ENCODE data around the gene ZNF618. TPM values are rescaled to one million over a fixed set of nuclear protein-coding genes. Genes with fewer than 3 reads are reported as not detected.

Gene ZNF618
- total RNA-seq, 1 experiment from 2014 or later = 29.4 TPM

DNA sequence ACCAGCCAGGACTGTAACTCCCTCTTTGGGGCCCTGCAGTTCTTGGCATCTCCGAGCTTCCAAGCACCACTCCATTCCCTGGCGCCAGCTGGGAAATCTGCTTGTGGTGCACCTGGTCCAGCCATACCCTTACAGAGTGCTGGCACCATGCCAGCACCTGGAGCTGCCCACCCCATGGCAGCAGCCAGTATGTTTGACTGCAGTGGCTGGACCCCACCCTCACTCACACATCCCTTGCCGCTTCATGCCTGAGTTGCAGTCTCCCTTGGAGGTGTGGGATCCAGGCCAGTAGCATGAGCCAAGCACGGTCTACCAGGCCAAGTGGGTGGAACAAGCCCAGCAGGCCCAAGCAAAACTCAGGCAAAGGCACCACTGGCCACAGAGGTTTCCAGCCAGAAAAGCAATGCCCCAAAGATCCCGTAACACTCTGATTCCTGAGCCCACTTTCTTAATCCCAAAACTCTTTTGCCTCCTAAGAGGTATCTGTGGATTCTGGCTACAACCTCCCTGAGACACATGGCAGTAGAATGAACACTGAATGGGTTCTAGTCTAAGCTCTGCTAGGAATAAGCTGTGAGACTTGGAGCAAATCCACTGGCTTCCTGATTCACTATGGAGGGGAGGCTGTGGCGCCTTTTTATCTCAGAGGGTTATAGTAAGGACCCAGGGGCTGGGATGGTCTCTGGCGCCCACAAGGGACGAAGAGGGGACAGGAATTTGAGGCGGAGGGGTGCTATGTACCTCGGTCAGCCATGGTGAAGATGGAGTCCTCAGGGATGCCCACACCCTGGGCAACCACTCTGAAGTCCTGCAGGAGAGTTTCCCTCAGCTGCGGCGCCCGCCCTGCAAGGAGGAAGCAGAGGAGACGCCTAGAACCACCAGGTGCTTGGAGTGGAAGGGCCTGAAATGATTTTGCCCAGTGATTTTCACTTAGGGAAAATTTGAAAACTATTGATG lies 196.4 kb downstream of the ZNF618 start:
- intact Hi-C loops (cut with micrococcal nuclease; ENCODE audit: unreplicated experiment) = loop anchor here (5.0 kb wide), 1 partner anchor 335 kb away; no protein-coding TSS in a partner anchor
- H3K9me3 ChIP-seq (ENCODE audit: low read depth, low read length, poor library complexity, severe bottlenecking) = no peaks in the 10 kb centered on the region
- ChIA-PET CTCF (no interaction called here), POLR2A (ENCODE audit: low non-redundant PET) (no interaction called here)
- BruUV-seq (replicated peaks) = no TSS peak
- H3K27me3 ChIP-seq (replicated peaks; ENCODE audit: insufficient read depth, low read depth, low read length, poor library complexity) = peaks cover 8% of the 10 kb centered on the region
- no peak overlapping the region for H3K27ac ChIP-seq (ENCODE audit: low read depth, low read length, poor library complexity, severe bottlenecking)
- DNase-seq (ENCODE audit: low spot score) = peak; percentile 23
- no peak overlapping the region for H3K4me3 ChIP-seq (ENCODE audit: low read depth, low read length, poor library complexity, severe bottlenecking)
- H3K36me3 ChIP-seq (ENCODE audit: insufficient read depth, low read length, poor library complexity, severe bottlenecking) = no peaks in the 10 kb centered on the region
- H3K4me1 ChIP-seq (ENCODE audit: insufficient read depth, low read length, poor library complexity, severe bottlenecking) = no peaks in the 10 kb centered on the region
- TF ChIP-seq, protein P1, sequence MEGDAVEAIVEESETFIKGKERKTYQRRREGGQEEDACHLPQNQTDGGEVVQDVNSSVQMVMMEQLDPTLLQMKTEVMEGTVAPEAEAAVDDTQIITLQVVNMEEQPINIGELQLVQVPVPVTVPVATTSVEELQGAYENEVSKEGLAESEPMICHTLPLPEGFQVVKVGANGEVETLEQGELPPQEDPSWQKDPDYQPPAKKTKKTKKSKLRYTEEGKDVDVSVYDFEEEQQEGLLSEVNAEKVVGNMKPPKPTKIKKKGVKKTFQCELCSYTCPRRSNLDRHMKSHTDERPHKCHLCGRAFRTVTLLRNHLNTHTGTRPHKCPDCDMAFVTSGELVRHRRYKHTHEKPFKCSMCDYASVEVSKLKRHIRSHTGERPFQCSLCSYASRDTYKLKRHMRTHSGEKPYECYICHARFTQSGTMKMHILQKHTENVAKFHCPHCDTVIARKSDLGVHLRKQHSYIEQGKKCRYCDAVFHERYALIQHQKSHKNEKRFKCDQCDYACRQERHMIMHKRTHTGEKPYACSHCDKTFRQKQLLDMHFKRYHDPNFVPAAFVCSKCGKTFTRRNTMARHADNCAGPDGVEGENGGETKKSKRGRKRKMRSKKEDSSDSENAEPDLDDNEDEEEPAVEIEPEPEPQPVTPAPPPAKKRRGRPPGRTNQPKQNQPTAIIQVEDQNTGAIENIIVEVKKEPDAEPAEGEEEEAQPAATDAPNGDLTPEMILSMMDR (conservative IDR thresholded peaks at IDR 0.05; ENCODE audit: low read depth, low read length) = peak; percentile 39
- no peak for TF ChIP-seq EZH2 (IDR thresholded peaks at IDR 0.05; ENCODE audit: borderline replicate concordance, low read depth, low read length, poor library complexity, severe bottlenecking)

DNA sequence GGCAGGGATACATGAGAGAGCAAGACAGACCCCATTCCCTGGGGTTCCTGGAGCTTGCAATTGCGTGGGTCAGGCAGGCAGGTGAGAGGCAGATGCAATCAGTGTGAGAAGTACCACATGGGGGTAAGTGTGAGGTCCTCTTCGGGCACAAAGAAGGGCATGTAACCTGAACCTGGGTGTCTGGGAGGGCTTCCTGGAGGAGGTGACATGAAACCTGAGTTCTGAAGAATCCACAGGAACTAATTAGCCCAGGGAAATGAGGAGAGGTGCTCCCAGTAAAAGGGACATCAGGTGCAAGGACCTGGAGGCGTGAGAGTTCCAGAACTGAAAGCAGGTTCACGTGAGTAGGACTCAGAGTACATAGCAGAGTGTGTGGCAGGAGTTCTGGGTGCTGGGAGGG lies 199.5 kb downstream of the ZNF618 start:
- ChIA-PET POLR2A (ENCODE audit: low non-redundant PET) (no interaction called here), CTCF (no interaction called here)
- Histone ChIP-seq H3K27me3 (replicated peaks; ENCODE audit: insufficient read depth, low read depth, low read length, poor library complexity) (peaks cover 8% of the 10 kb centered on the region), H3K27ac (ENCODE audit: low read depth, low read length, poor library complexity, severe bottlenecking) (no peak overlapping the region), H3K4me1 (ENCODE audit: insufficient read depth, low read length, poor library complexity, severe bottlenecking) (no peaks in the 10 kb centered on the region), H3K36me3 (ENCODE audit: insufficient read depth, low read length, poor library complexity, severe bottlenecking) (no peaks in the 10 kb centered on the region), H3K9me3 (ENCODE audit: low read depth, low read length, poor library complexity, severe bottlenecking) (no peaks in the 10 kb centered on the region), H3K4me3 (ENCODE audit: low read depth, low read length, poor library complexity, severe bottlenecking) (no peak overlapping the region)
- intact Hi-C loops (cut with micrococcal nuclease; ENCODE audit: unreplicated experiment) = loop anchor here (2.0 kb wide), 1 partner anchor 49 kb away; no protein-coding TSS in a partner anchor
- no TSS peak for BruUV-seq (replicated peaks)
- DNase-seq (ENCODE audit: low spot score) = no peak
- TF ChIP-seq, protein P1 (conservative IDR thresholded peaks at IDR 0.05; ENCODE audit: low read depth, low read length) = no peak
- TF ChIP-seq EZH2 (IDR thresholded peaks at IDR 0.05; ENCODE audit: borderline replicate concordance, low read depth, low read length, poor library complexity, severe bottlenecking) = no peak

DNA sequence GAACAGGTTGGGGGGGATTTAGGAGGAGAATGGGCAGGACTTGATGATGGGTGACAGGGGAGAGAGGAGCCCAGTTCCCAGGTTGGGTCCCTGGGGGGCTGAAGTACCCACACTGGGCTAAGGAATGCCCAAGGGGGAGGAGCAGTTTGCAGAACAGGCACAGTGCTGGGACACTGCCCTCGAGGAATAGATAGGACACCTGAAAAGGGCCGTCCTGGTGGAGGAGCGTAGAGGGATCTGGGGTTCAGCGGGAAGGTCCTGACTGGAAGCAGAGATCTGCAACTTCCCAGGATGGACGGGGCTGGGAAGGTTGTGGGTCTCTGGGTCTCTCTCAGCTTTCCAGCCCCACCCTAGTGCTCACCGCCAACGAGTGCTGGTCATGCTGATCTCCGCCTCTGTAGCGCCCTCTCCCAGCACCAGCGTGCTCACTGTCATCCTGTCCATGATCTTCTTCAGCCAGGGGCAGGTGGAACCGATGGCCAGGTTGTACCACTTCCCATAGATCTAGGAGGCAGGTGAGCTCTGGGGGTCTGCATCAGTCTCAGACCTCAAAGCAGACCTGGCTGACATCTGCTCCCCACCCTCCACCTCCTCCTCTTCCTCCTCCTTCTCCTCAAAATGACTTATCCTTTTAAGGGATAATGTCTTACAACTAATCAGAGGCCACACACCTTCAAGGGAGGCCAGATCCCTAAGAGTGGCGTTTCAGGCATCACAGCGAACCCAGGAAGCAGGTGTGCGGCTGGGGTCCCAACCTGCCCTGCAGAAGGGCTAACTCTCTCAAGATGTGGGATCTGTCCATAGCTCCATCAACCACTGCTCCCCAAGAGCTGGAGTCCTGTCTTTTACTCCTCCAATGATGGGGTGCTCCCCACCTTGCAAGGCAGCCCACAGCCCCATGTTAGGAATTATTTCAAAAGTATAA lies 200.4 kb downstream of the ZNF618 start:
- no peak for DNase-seq (ENCODE audit: low spot score)
- no peaks in the 10 kb centered on the region for H3K36me3 ChIP-seq (ENCODE audit: insufficient read depth, low read length, poor library complexity, severe bottlenecking)
- BruUV-seq (replicated peaks) = no TSS peak
- no peak overlapping the region for H3K27ac ChIP-seq (ENCODE audit: low read depth, low read length, poor library complexity, severe bottlenecking)
- CTCF ChIA-PET = no interaction called here
- TF ChIP-seq, protein P1 (conservative IDR thresholded peaks at IDR 0.05; ENCODE audit: low read depth, low read length) = no peak
- no peak for TF ChIP-seq EZH2 (IDR thresholded peaks at IDR 0.05; ENCODE audit: borderline replicate concordance, low read depth, low read length, poor library complexity, severe bottlenecking)
- intact Hi-C loops (cut with micrococcal nuclease; ENCODE audit: unreplicated experiment) = no loop called here
- no peaks in the 10 kb centered on the region for H3K4me1 ChIP-seq (ENCODE audit: insufficient read depth, low read length, poor library complexity, severe bottlenecking)
- no peak overlapping the region for H3K4me3 ChIP-seq (ENCODE audit: low read depth, low read length, poor library complexity, severe bottlenecking)
- H3K27me3 ChIP-seq (replicated peaks; ENCODE audit: insufficient read depth, low read depth, low read length, poor library complexity) = peaks cover 8% of the 10 kb centered on the region
- POLR2A ChIA-PET (ENCODE audit: low non-redundant PET) = no interaction called here
- H3K9me3 ChIP-seq (ENCODE audit: low read depth, low read length, poor library complexity, severe bottlenecking) = no peaks in the 10 kb centered on the region

All from A673 (cell line).